HuH-7.5 (cell line): ENCODE results near the gene DPH7.
"Not testable (repeated sequence)": the region's sequence is repeated elsewhere in the genome, so short reads cannot be mapped to it uniquely, and the experiment has no call there.

Experiments
- DNase-seq: peaks from one replicate; pipeline ENCODE4 v3.0.0; 2011; ENCODE audit warnings: low spot score

Gene DPH7

DNA sequence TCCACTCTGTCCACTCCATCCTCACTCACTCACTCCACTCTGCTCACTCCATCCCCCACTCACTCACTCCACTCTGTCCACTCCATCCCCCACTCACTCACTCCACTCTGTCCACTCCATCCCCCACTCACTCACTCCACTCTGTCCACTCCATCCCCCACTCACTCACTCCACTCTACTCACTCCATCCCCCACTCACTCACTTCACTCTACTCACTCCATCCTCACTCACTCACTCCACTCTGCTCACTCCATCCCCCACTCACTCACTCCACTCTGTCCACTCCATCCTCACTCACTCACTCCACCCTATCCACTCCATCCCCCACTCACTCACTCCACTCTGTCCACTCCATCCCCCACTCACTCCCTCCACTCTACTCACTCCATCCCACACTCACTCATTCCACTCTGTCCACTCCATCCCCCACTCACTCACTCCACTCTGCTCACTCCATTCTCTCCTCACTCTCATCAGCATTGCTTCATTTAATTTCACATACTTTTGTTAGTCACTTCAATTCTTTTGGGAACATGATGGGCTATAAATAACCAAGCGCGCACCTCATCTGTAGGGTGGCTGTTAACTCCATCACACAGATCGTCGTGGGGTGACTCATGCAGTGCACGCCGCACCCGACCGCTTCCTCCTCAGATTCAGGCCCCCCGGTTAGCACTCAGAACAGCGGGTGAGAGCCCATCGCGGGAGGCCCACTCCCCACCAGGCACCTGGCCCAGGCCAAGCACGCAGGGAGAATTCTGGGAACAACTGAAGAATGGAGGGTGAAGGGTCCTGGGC is 59.9 kb downstream of the DPH7 start:
- DNase-seq: not testable (repeated sequence)

DNA sequence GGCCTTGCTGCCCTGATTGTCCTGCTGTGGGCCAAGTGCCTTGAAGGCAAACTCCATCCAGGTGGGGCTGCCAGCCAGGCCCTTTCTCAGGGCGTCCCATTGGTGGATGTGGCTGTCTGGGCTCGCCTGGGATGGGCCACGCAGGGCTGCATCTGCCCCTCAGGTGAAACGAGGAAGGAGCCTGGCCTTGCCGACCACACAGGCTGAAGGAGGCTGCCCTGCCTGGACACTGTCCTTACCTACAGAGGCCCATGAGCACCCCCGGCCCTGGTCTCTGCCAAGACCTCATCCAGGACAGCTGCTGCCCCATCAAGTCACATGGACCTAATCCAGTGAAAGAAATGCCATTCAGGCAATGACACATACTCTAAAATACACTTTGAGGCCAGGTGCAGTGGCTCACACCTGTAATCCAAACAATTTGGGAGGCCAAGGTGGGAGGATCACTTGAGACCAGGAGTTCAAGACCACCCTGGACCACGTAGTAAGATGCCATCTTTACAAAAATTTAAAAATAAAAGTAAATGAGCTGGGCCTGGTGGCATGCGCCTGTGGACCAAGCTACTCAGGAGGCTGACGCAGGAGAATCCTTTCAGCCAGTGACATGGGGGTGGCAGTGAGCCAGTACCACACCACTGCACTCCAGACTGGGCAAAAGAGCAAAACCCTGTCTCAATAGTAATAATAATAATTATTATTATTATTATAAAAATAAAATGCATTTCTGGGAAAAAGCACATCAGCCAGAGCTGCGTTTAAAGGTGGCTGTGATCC is 62.4 kb downstream of the DPH7 start:
- no peak for DNase-seq

DNA sequence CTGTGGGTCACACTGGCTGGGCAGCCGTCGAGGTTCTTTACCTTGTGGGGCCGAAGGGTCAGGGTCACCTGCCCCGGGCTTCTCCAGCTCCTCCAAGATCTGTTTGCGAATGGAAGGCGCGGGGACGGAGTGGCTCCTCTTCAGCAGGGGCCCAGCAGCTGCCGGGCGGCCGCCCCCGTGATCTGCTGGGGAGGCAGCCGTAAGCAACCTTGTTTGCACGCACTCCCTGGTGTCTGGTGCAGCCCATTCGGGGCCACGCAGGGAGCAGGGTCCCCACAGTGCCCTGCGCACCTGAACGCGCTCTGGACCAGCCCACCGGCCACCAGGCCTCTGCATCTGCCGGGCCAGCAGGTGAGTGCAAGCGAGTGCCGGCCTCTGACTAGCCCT is 63.4 kb downstream of the DPH7 start:
- no peak for DNase-seq

DNA sequence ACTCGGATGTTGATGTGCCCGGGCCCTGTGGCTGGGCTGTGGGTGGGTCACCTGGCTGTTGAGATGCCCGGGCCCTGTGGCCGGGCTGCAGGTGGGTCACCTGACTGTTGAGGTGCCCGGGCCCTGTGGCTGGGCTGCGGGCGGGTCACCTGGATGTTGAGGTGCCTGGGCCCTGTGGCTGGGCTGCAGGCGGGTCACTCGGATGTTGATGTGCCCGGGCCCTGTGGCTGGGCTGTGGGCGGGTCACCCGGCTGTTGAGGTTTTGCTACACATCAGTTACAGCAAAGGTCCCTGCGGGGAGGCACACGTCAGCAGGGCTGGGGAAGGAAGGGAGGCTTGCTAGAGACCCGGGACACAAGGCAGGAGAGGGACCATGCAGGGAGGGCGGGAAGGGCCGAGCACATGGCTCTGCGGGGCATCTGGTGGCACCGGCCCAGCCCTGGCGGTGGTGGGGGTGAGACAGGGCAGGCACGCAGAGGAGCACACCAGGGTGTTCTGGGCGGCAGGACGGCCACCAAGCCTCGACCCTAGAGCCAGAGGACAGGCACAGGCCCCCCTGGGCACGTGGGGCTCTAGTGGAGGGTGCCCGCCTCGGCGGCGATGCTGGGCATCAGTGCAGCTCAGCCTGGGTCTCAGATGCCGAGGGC is 63.9 kb downstream of the DPH7 start:
- DNase-seq: no peak

DNA sequence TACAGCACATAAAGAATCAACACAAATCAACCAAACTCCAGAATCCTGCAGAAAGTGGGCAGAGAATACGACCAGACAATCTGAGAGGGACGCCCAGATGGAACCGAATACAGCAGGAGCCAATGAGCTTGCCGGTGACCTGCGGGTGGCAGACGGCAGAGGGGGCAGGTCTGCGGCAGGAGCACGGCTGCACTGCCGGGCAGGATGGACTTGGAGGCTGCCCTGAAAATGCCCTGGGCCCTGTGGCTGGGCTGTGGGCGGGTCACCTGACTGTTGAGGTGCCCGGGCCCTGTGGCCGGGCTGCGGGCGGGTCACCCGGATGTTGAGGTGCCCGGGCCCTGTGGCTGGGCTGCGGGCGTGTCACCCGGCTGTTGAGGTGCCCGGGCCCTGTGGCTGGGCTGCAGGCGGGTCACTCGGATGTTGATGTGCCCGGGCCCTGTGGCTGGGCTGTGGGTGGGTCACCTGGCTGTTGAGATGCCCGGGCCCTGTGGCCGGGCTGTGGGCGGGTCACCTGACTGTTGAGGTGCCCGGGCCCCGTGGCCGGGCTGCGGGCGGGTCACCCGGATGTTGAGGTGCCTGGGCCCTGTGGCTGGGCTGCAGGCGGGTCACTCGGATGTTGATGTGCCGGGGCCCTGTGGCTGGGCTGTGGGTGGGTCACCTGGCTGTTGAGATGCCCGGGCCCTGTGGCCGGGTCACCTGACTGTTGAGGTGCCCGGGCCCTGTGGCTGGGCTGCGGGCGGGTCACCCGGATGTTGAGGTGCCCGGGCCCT is 64.7 kb downstream of the DPH7 start:
- not testable (repeated sequence) for DNase-seq

DNA sequence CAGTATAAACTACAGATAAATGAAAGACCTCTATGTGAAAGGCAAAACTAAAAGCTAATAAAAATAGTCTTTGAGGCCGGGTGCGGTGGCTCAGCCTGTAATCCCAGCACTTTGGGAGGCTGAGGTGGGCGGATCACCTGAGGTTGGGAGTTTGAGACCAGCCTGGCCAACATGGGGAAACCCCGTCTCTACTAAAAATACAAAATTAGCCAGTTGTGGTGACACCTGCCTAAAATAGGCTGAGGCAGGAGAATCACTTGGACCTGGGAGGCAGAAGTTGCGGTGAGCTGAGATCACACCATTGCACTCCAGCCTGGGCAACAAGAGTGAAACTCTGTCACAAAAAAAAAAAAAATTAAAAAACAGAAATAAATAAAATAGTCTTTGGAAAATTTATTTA is 65.6 kb downstream of the DPH7 start:
- not testable (repeated sequence) for DNase-seq

DNA sequence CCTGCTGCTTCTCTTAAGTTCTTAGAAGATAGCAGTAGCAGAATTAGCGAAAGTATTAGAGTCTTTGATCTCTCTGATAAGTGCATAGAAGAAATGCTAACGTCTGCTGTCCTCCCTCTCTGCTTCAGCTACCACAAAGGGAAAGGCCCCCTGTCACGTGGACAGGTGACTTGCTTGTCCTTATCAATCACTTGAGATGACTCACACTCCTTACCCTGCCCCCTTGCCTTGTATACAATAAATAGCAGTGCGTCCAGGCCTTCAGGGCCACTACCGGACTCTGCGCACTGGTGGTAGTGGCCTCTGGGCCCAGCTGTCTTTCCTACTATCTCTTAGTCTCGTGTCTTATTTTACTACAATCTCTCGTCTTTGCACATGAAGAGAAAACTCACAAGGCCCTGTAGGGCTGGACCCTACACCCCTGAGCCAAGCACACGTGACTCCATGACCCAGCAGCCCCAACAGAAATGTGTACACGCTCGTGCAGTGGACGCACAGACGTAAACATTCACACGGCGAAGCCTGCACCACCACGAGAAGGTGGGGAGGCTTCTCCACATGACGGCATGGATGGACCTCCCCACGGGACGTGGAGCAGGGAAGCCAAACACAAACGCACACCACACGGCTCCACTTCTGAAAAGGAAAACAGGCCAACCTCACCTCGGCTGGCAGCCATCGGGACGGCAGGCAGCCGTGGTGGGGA is 66.8 kb downstream of the DPH7 start:
- no peak for DNase-seq

DNA sequence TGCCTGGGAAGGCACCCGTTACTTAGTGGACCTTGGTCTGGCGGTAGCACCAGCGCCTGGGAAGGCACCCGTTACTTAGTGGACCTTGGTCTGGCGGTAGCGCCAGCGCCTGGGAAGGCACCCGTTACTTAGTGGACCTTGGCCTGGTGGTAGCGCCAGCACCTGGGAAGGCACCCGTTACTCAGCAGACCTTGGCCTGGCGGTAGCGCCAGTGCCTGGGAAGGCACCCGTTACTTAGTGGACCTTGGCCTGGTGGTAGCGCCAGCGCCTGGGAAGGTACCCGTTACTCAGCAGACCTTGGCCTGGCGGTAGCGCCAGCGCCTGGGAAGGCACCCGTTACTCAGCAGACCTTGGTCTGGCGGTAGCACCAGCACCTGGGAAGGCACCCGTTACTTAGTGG is 67.6 kb downstream of the DPH7 start:
- DNase-seq: not testable (repeated sequence)

DNA sequence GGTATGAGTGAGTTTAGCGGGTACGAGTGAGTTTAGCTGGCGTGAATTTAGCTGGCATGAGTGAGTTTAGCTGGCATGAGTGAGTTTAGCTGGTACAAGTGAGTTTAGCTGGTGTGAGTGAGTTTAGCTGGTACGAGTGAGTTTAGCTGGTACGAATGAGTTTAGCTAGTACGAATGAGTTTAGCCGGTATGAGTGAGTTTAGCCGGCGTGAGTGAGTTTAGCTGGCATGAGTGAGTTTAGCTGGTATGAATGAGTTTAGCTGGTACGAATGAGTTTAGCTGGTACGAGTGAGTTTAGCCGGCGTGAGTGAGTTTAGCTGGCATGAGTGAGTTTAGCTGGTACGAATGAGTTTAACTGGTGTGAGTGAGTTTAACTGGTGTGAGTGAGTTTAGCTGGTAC is 69.5 kb downstream of the DPH7 start:
- DNase-seq: no peak

DNA sequence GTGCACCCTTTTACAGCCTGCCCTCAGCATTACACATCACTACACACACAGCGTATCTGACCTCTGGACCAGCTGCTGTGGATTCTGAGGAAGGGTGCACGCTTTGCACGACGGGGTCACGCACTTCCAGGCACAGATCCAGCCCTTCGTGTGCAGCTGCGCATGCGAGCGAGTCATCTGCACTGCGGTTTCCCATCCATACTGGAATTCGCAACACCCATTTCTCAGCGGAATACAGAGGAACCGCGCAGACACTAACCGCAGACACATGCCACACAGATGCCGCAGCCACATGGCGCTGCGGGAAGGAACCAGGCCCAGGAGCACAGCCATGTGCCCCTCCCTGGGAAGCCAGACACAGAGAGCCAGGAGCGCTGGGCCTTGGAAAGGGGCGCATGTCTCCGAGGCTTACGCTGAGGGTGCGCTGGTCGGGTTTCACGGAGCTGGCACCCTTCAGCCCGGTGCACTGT is 72.0 kb downstream of the DPH7 start:
- DNase-seq: no peak

DNA sequence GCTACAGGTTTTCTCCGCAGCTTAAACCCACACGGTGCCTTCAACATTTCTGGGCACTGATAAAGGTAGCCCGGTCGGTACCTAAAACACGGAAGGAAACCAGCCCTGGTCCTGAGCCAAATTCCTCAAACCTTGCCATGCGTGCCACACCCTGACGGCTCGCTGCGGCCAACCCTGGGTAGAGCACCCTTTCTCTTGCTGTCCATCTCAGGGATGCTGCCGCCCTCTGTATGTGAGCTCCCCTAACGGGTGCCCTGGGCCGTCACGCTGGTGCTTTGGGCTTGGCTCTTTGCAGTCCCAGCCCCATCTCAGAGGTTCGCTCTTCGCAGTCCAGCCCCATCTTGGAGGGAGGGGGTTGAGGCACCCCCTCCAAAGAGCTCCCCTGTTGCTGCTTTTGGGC is 72.5 kb downstream of the DPH7 start:
- no peak for DNase-seq

DNA sequence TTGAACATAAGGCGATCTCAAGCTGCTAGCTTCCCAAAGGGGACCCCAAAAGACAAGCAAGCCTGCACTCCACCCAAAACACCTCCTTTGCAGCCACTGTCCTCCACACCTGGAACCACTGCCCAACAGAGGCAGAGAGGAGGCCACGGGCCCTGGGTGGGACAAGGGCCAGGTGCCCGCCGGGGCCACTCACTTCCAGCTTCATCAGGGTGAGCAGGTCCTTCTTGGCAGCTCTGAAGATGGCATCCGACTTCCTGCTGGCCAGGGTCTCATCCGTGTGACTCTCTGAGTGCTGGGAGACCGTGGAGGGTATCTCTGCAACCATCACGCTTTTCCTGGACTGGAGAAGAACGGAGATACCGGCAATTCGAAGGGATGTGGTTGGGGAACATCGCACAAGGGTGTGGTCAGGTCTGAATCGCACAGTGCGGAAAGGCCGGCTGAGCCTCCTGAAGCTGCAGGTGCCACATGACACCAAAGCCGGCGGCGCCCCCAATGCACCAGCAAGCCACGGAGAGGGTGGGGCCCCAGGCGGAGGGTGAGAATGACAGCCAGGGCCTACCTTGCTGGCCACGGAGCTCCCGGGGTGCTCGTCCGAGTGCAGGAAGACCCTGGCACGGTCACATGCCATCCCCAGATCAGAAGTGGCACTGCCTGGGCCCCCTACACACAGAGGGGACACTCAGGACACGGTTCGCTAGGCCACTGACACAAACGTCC is 73.1 kb downstream of the DPH7 start:
- DNase-seq: no peak
